Measurements from ENCODE around the gene RINL.

Gene RINL

GRCh38 chr19:38839816-38840582, 38.1 kb downstream of the RINL start:
- no peak for ATAC-seq (ENCODE audit: low read depth)
- Histone ChIP-seq H3K4me1 (ENCODE audit: insufficient read depth, poor library complexity, severe bottlenecking) (peaks cover 46% of the 10 kb centered on the region), H3K9me3 (ENCODE audit: severe bottlenecking) (no peaks in the 10 kb centered on the region), H3K4me3 (ENCODE audit: severe bottlenecking) (no peak overlapping the region), H3K36me3 (ENCODE audit: low read depth) (peaks cover 89% of the 10 kb centered on the region), H3K27me3 (ENCODE audit: insufficient read depth, poor library complexity, severe bottlenecking) (no peaks in the 10 kb centered on the region), H3K27ac (ENCODE audit: poor library complexity, severe bottlenecking) (peak overlapping the region; percentile 82)
- TF ChIP-seq CTCF (IDR thresholded peaks at IDR 0.05; ENCODE audit: poor library complexity, severe bottlenecking): no peak
- no peak for DNase-seq (ENCODE audit: low spot score)

DNA sequence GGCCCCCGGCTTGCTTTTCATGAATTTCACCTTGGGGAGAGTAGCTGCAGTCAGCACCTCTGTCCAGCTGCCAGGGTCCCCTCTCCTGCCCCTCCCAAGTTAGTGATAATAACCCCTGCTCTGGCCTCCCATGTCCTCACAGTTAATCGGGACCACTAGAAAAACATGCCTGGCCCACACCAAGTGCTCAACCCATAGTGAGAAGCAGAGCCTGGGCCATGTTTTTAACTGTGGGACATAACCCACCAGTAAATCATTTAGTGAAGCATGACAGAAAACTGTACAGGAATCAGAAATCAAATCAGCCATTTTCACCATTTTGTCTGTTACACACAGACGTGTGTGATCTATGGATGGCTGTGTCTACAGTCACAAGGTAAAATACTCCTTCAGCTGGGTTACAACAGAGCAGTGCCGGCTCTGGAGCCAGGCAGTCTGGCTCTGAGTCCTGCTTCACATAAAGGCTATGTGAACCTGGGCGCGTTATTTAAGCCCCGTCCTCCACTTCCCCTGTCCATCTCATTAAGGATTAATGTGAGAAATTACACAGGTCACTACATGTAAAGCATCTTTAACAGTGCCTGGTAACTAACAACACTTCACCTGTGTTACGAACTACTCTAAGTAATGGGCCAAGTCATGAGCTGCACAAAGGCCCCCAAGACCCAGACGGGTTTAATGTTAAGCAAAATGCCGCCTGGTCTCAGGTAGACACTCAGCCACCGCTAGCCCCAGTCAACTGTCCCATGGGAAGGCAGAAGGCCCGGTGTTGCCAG, 38.9 kb downstream of the RINL start:
- DNase-seq (ENCODE audit: low spot score): no peak
- ATAC-seq (ENCODE audit: low read depth): peak; percentile 3; the same call in 1 of the 3 replicates
- Histone ChIP-seq H3K36me3 (ENCODE audit: low read depth) (peaks cover 80% of the 10 kb centered on the region), H3K4me1 (ENCODE audit: insufficient read depth, poor library complexity, severe bottlenecking) (peaks cover 46% of the 10 kb centered on the region), H3K9me3 (ENCODE audit: severe bottlenecking) (no peaks in the 10 kb centered on the region), H3K4me3 (ENCODE audit: severe bottlenecking) (no peak overlapping the region), H3K27me3 (ENCODE audit: insufficient read depth, poor library complexity, severe bottlenecking) (no peaks in the 10 kb centered on the region), H3K27ac (ENCODE audit: poor library complexity, severe bottlenecking) (peak overlapping the region; percentile 82)
- peak; percentile 49 for TF ChIP-seq CTCF (IDR thresholded peaks at IDR 0.05; ENCODE audit: poor library complexity, severe bottlenecking)

GRCh38 chr19:38838208-38838985, 39.7 kb downstream of the RINL start:
- ATAC-seq (ENCODE audit: low read depth) (peak; percentile 88), DNase-seq (ENCODE audit: low spot score) (peak; percentile 96)
- H3K36me3 ChIP-seq (ENCODE audit: low read depth): peaks cover 73% of the 10 kb centered on the region
- H3K9me3 ChIP-seq (ENCODE audit: severe bottlenecking): no peaks in the 10 kb centered on the region
- H3K27me3 ChIP-seq (ENCODE audit: insufficient read depth, poor library complexity, severe bottlenecking): no peaks in the 10 kb centered on the region
- H3K4me3 ChIP-seq (ENCODE audit: severe bottlenecking): no peak overlapping the region
- TF ChIP-seq CTCF (IDR thresholded peaks at IDR 0.05; ENCODE audit: poor library complexity, severe bottlenecking): peak; percentile 82
- peak overlapping the region; percentile 82 for H3K27ac ChIP-seq (ENCODE audit: poor library complexity, severe bottlenecking)
- peaks cover 46% of the 10 kb centered on the region for H3K4me1 ChIP-seq (ENCODE audit: insufficient read depth, poor library complexity, severe bottlenecking)

DNA sequence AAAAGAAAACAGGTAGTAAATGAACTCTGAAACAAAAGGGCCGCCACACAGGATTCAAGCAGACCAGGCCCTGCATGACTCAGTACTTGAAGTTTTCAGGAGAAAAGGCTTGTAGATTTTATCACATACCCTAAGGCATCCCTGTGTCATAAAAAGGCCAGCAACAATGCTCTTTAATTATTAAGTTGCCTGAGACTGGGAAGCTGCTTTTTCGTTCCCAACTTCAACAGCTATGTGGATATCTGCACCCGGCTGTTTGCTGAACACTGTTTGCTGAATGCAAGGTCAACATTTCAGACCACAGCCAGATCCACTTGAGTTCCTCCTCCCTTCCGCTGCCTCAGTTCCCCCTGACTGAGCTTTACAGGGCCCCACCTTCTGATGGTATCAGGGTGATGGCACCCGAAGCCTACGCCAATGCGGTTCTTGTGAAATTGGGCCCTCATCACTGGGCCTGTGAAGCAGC, 40.4 kb downstream of the RINL start:
- Histone ChIP-seq H3K36me3 (ENCODE audit: low read depth) (peaks cover 66% of the 10 kb centered on the region), H3K4me3 (ENCODE audit: severe bottlenecking) (no peak overlapping the region), H3K9me3 (ENCODE audit: severe bottlenecking) (no peaks in the 10 kb centered on the region), H3K27ac (ENCODE audit: poor library complexity, severe bottlenecking) (peak overlapping the region; percentile 82), H3K4me1 (ENCODE audit: insufficient read depth, poor library complexity, severe bottlenecking) (peaks cover 46% of the 10 kb centered on the region), H3K27me3 (ENCODE audit: insufficient read depth, poor library complexity, severe bottlenecking) (no peaks in the 10 kb centered on the region)
- no peak for TF ChIP-seq CTCF (IDR thresholded peaks at IDR 0.05; ENCODE audit: poor library complexity, severe bottlenecking)
- peak; percentile 28 for ATAC-seq (ENCODE audit: low read depth)
- DNase-seq (ENCODE audit: low spot score): no peak
